Stimulated activated CD4-positive, alpha-beta T cell treated with anti-CD3 and anti-CD28 coated beads, TNF-alpha, amount 100 ng/mL, for 48 hours (primary cell): ENCODE data around the gene FAM43B.

Experiments used
- DNase-seq, 3 donors: peaks; one replicate each; pipeline ENCODE4 v3.0.0-alpha.2; 2020; ENCODE audit warnings: low read depth in 3 of 3

Gene FAM43B

GRCh38 chr1:20551161-20551560, 1.2 kb upstream of the FAM43B start:
- DNase-seq, result no peak

DNA sequence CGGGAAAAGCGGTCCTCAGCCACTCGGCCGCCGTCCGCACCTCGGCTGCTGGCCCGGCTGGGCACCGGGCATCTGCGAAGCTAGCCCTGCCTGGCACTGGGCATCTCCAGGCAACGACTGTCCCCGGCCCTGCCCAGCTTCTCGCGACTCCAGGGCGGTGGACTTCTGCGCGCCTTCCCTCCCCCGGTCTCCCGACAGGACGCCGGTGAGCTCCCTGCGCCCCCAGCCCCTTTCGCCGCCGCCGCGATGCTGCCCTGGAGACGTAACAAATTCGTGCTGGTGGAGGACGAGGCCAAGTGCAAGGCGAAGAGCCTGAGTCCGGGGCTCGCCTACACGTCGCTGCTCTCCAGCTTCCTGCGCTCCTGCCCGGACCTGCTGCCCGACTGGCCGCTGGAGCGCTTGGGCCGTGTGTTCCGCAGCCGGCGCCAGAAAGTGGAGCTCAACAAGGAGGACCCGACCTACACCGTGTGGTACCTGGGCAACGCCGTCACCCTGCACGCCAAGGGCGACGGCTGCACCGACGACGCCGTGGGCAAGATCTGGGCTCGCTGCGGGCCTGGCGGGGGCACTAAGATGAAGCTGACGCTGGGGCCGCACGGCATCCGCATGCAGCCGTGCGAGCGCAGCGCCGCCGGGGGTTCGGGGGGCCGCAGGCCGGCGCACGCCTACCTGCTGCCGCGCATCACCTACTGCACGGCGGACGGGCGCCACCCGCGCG, 514 bp downstream of the FAM43B start:
- no peak for DNase-seq

GRCh38 chr1:20555025-20555757, 2.8 kb downstream of the FAM43B start:
- DNase-seq, result no peak

GRCh38 chr1:20555758-20556120, 3.4 kb downstream of the FAM43B start:
- no peak for DNase-seq

GRCh38 chr1:20558191-20558590, 5.8 kb downstream of the FAM43B start:
- no peak for DNase-seq

- no peak for DNase-seq
Measured at GRCh38 chr1:20560966-20561365, 8.6 kb downstream of the FAM43B start.

- DNase-seq, result no peak
Measured at GRCh38 chr1:20565234-20565633, 12.9 kb downstream of the FAM43B start.

- no peak for DNase-seq
Measured at GRCh38 chr1:20569523-20570098, 17.2 kb downstream of the FAM43B start.

DNA sequence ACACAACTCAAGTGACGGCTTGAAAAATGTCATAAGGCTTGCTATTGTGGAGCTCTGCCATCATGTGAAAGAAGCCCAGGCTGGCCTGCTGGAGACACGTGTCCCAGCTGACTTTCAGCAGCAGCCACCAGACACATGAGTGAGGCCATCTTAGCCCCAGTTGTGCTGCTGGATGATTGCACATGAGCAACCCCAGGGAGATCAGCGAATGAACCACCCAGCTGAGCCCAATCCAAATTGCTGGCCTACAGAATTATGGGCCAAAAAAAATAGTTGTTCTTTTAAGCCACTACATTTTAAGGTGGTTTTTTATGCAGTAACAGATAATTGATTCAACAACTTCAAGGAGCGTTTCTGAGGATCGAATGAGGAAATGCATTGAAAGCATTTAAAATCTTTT, 19.1 kb downstream of the FAM43B start:
- DNase-seq, result no peak

DNA sequence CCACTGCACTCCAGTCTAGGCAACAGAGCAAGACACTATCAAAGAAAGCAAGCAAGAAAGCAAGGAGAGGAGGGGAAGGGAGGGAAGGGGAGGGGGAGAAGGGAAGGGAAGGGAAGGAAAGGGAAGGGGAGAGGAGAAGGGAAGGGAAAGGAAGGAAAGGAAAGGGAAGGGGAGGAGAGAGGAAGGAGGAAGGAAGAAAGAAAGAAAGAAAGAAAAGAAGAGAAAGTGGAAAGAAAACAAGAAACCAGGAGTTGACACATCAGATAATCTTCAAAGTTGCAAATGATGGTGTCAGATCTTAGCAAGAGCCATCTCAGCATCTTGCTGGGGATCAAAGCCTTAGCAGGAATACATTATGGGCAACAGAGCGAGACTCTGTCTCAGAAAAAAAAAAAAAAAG, 21.6 kb downstream of the FAM43B start:
- no peak for DNase-seq

- DNase-seq, result peak; percentile 46 to 75 (median 61)
Measured at GRCh38 chr1:20574686-20575540, 22.5 kb downstream of the FAM43B start.

GRCh38 chr1:20575541-20576336, 23.4 kb downstream of the FAM43B start:
- DNase-seq, result no peak

DNA sequence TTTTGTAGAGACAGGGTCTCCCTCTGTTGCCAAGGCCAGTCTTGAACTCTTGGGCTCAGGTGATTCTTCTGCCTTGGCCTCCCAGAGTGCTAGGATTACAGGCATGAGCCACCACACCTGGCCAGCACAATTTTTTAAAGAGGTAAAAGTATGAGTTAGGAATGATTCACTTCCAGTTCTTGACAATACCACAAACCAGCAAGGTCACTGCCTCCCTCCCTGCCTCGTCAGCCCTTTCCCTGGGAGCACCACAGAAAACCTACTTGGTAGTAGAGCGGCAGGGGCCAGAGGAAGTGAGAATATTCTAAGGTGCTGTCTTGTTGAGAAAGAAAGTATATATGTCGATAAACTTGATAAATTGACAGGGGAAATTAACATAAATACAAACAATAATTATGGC, 25.7 kb downstream of the FAM43B start:
- DNase-seq, result no peak

GRCh38 chr1:20578721-20579395, 26.5 kb downstream of the FAM43B start:
- DNase-seq, result no peak

DNA sequence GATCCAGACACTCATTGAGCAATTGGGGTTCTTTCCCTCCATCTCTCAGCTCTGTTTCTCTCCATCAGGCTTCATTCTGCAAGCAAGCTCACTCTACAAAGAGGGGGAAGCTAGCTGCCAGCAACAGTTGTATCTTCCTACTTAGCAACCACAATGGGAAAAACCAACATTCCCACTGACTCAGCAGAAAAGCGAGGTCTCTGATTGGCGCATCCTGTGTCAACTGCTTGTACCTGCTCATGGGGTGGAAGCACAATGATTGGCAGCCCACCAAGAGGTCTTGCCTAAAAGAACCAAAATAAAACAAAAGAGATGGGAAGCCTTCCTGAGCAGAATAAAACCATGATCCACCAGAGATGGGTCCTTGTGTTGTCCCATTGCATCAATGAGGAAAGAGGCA, 32.5 kb downstream of the FAM43B start:
- no peak for DNase-seq

- no peak for DNase-seq
Measured at GRCh38 chr1:20586953-20587660, 34.7 kb downstream of the FAM43B start.

- no peak for DNase-seq
Measured at GRCh38 chr1:20587661-20588053, 35.3 kb downstream of the FAM43B start.

- no peak for DNase-seq
Measured at GRCh38 chr1:20588634-20589225, 36.4 kb downstream of the FAM43B start, which contains the start of gene CDA. CDA (plus strand) TSS chr1:20589097; CDS start chr1:20589130, 33 bp downstream.
